Parathyroid adenoma (tissue), 2 donors: ENCODE results near the gene CREB1.
"Not testable (repeated sequence)": the region's sequence is repeated elsewhere in the genome, so short reads cannot be mapped to it uniquely, and the experiment has no call there.

Source experiments
- H2AFZ ChIP-seq: fragments of 300-600 bp; sonication (generic); one replicate; pipeline ENCODE4 v1.7.0; 2017; ENCODE audit warnings: antibody characterized with exemption, mild to moderate bottlenecking
- H3K27ac ChIP-seq: fragments of 300-600 bp; sonication (generic); one replicate; pipeline ENCODE4 v1.7.0; 2017
- H3K27me3 ChIP-seq: fragments of 300-600 bp; sonication (generic); one replicate; pipeline ENCODE4 v1.7.0; 2017; ENCODE audit warnings: low read length; ENCODE audit not compliant: control insufficient read depth, insufficient read depth
- H3K36me3 ChIP-seq: fragments of 300-600 bp; sonication (generic); one replicate; pipeline ENCODE4 v1.7.0; 2017; ENCODE audit warnings: low read length; ENCODE audit not compliant: control insufficient read depth, insufficient read depth
- H3K4me1 ChIP-seq: fragments of 300-600 bp; sonication (generic); one replicate; pipeline ENCODE4 v1.7.0; 2017; ENCODE audit warnings: control low read depth
- H3K4me2 ChIP-seq: fragments of 300-600 bp; sonication (generic); one replicate; pipeline ENCODE4 v1.7.0; 2017; ENCODE audit warnings: low read length
- H3K4me3 ChIP-seq: fragments of 300-600 bp; sonication (generic); one replicate; pipeline ENCODE4 v1.7.0; 2017; ENCODE audit warnings: low read depth, low read length
- H3K79me2 ChIP-seq: fragments of 300-600 bp; sonication (generic); one replicate; pipeline ENCODE4 v1.7.0; 2017; ENCODE audit warnings: control low read depth
- H3K9ac ChIP-seq: fragments of 300-600 bp; sonication (generic); one replicate; pipeline ENCODE4 v1.7.0; 2017; ENCODE audit warnings: mild to moderate bottlenecking
- H3K9me3 ChIP-seq: fragments of 300-600 bp; sonication (generic); one replicate; pipeline ENCODE4 v1.7.0; 2017; ENCODE audit warnings: low read length; ENCODE audit not compliant: control insufficient read depth
- TF ChIP-seq, protein P1 (sequence below): fragments of 300-600 bp; sonication (generic); IDR thresholded peaks from one replicate; pipeline ENCODE4 v1.7.0; 2017; ENCODE audit warnings: antibody characterized with exemption, mild to moderate bottlenecking
- donor health status: primary hyperparathyroidism.

Gene CREB1

DNA sequence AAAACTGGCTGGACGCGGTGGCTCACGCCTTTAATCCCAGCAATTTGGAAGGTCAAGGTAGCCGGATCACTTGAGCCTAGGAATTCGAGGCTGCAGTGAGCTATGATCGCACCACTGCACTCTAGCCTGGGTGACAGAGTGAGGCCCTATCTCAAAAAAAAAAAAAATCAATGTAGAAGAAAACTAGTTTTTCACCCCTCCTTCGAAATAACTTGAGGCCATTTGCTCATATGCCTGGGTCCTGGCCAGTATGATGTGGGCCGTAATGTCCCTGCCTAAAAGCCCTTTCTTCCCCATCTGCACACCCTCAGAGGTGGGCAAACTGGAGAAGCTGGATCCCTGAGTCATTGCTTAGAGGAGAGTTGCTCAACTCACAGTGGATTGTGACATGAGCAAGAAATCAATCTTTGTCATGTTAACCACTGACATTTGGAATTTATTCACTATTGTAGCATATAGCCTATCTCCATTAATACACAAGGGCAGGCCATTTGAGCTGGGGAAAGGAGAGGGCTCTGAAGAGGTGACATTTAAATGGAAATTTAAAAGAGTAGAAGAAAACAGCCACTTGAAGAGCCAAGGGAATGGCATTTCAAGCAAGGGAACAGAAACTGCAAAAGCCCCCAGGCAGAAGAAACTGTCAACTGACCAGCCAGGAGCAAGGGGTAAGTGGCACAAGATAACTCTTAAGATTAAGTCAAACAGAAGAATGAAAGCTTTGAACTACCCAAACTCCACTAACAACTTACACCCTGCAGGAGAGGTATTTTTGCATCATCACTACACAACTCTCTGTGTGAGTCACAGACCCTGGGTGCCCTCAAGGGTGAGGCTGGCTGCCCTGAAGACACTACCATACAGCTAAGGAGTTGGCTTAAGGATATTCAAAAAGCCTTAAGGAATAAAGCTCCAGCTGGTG lies 103.1 kb downstream of the CREB1 start:
- Histone ChIP-seq H3K9ac (no peak overlapping the region), H3K27me3 (no peaks in the 10 kb centered on the region), H2AFZ (no peak overlapping the region), H3K27ac (no peak overlapping the region), H3K9me3 (no peaks in the 10 kb centered on the region), H3K79me2 (no peaks in the 10 kb centered on the region), H3K4me2 (no peak overlapping the region), H3K4me3 (no peak overlapping the region), H3K4me1 (no peaks in the 10 kb centered on the region), H3K36me3 (no peaks in the 10 kb centered on the region)
- TF ChIP-seq, protein P1, sequence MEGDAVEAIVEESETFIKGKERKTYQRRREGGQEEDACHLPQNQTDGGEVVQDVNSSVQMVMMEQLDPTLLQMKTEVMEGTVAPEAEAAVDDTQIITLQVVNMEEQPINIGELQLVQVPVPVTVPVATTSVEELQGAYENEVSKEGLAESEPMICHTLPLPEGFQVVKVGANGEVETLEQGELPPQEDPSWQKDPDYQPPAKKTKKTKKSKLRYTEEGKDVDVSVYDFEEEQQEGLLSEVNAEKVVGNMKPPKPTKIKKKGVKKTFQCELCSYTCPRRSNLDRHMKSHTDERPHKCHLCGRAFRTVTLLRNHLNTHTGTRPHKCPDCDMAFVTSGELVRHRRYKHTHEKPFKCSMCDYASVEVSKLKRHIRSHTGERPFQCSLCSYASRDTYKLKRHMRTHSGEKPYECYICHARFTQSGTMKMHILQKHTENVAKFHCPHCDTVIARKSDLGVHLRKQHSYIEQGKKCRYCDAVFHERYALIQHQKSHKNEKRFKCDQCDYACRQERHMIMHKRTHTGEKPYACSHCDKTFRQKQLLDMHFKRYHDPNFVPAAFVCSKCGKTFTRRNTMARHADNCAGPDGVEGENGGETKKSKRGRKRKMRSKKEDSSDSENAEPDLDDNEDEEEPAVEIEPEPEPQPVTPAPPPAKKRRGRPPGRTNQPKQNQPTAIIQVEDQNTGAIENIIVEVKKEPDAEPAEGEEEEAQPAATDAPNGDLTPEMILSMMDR, result no peak

DNA sequence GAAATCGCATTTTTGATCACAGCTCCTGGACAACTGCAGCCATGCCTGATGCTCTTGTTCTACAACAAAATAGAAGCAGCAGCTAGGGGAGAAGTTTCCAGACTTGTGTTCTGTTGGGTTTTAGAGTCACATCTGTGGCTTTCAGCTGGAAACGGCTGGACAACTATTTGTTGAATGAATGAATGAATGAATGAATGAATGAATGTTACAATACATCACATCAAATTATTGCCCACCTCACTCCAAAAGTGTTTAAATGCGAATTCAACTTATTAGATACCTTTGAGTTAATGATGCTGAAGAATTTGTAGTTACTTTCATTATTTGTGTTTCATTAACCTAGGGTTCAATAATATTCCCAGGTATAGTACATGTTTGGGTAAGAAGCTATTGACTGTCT lies 103.9 kb downstream of the CREB1 start:
- Histone ChIP-seq H3K4me2 (no peak overlapping the region), H3K4me1 (no peaks in the 10 kb centered on the region), H3K36me3 (no peaks in the 10 kb centered on the region), H3K79me2 (no peaks in the 10 kb centered on the region), H3K9me3 (no peaks in the 10 kb centered on the region), H3K27me3 (no peaks in the 10 kb centered on the region), H2AFZ (peak overlapping the region; percentile 5), H3K4me3 (no peak overlapping the region), H3K27ac (no peak overlapping the region), H3K9ac (no peak overlapping the region)
- TF ChIP-seq, protein P1, result no peak

DNA sequence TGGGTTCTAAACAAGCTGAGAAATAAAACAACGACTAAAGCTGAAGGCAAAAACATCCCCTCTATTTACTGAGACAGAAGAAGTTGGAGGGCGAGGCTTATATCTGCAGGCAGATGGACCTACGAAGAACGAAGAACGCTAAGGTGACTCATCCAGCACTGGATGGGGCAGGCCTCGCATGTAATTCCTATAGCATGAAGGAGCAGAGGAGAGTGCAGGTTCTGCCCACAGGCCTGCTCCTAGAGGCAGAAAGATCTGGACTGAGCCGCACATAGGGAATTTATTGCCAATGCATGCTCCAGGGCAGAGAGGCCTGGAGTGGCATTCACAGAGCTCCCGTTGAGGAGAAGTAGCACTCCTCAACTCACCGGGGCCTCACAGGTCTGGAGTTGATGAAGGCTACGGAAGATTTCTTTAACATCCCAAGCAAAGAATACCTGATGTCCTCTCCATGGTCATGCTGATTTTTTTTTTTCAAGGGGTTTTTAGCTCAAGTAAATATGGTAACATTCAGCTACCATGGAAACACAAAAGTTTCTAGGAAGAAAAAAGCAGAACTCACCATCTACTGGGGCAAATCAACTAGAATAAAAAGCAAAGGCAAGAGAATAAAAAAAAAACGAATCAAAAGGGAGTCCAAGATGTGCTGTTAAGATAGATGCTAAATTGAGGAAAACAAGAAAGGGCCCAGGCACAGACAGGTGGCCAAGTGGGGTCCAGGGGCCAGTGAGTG lies 105.9 kb downstream of the CREB1 start:
- Histone ChIP-seq H3K4me2 (no peak overlapping the region), H2AFZ (no peak overlapping the region), H3K4me3 (no peak overlapping the region), H3K36me3 (no peaks in the 10 kb centered on the region), H3K79me2 (no peaks in the 10 kb centered on the region), H3K9me3 (no peaks in the 10 kb centered on the region), H3K9ac (no peak overlapping the region), H3K27ac (no peak overlapping the region), H3K27me3 (no peaks in the 10 kb centered on the region), H3K4me1 (no peaks in the 10 kb centered on the region)
- TF ChIP-seq, protein P1, result no peak

GRCh38 chr2:207639288-207639687 lies 109.5 kb downstream of the CREB1 start:
- H3K36me3 ChIP-seq, H3K27me3 ChIP-seq, H3K4me3 ChIP-seq, H2AFZ ChIP-seq, H3K27ac ChIP-seq, H3K9ac ChIP-seq, H3K4me2 ChIP-seq, H3K79me2 ChIP-seq, H3K4me1 ChIP-seq, H3K9me3 ChIP-seq: not testable (repeated sequence)

DNA sequence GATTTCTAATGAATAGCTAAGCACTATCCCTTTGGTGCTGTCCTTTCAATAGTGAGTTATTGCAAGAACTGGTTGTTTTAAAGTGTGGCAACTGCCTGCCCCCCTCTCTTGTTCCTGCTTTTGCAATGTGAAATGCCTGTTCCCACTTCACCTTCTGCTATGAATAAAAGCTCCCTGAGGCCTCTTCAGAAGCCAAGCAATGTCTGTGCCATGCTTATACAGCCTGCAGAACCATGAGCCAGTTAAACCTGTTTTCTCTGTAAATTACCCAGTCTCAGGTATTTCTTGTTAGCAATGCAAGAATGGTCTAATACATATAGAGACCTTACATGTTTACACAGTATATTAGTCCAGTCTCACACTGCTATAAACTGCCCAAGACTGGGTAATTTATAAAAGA lies 110.4 kb downstream of the CREB1 start:
- TF ChIP-seq, protein P1, result no peak
- Histone ChIP-seq H3K9me3 (no peaks in the 10 kb centered on the region), H3K4me1 (no peaks in the 10 kb centered on the region), H3K36me3 (no peaks in the 10 kb centered on the region), H3K9ac (no peak overlapping the region), H3K4me3 (no peak overlapping the region), H3K4me2 (no peak overlapping the region), H3K79me2 (no peaks in the 10 kb centered on the region), H2AFZ (no peak overlapping the region), H3K27ac (no peak overlapping the region), H3K27me3 (no peaks in the 10 kb centered on the region)
